Measurements from ENCODE around the gene MYO16.
"Not testable (repeated sequence)": the region's sequence is repeated elsewhere in the genome, so short reads cannot be mapped to it uniquely, and the experiment has no call there.

Gene MYO16

GRCh38 chr13:109206616-109207015 lies 577.2 kb downstream of the MYO16 start:
- no peaks in the 10 kb centered on the region for H3K4me1 ChIP-seq (ENCODE audit: control insufficient read depth, insufficient read depth, low read length)
- no peaks in the 10 kb centered on the region for H3K9me3 ChIP-seq (ENCODE audit: control insufficient read depth, insufficient read depth, low read length)
- H3K27me3 ChIP-seq (ENCODE audit: control insufficient read depth, insufficient read depth, low read length): no peaks in the 10 kb centered on the region
- H3K27ac ChIP-seq (ENCODE audit: low read depth, low read length): no peak overlapping the region
- H3K9ac ChIP-seq (ENCODE audit: low read depth, low read length): no peak overlapping the region
- H3K36me3 ChIP-seq (ENCODE audit: control insufficient read depth, insufficient read depth, low read length): no peaks in the 10 kb centered on the region
- H3K4me3 ChIP-seq (ENCODE audit: low read depth, low read length): no peak overlapping the region

- no peaks in the 10 kb centered on the region for H3K36me3 ChIP-seq (ENCODE audit: control insufficient read depth, insufficient read depth, low read length)
Observed at GRCh38 chr13:109207622-109208021, 578.2 kb downstream of the MYO16 start.

GRCh38 chr13:109208522-109208921 lies 579.1 kb downstream of the MYO16 start:
- H3K4me1 ChIP-seq (ENCODE audit: control insufficient read depth, insufficient read depth, low read length): no peaks in the 10 kb centered on the region
- no peak overlapping the region for H3K27ac ChIP-seq (ENCODE audit: low read depth, low read length)
- H3K4me3 ChIP-seq (ENCODE audit: low read depth, low read length): no peak overlapping the region
- no peaks in the 10 kb centered on the region for H3K36me3 ChIP-seq (ENCODE audit: control insufficient read depth, insufficient read depth, low read length)
- H3K9me3 ChIP-seq (ENCODE audit: control insufficient read depth, insufficient read depth, low read length): no peaks in the 10 kb centered on the region
- no peaks in the 10 kb centered on the region for H3K27me3 ChIP-seq (ENCODE audit: control insufficient read depth, insufficient read depth, low read length)
- no peak overlapping the region for H3K9ac ChIP-seq (ENCODE audit: low read depth, low read length)

More at GRCh38 chr13:109207622-109208021, 578.2 kb downstream of the MYO16 start:
- H3K27me3 ChIP-seq (ENCODE audit: control insufficient read depth, insufficient read depth, low read length): no peaks in the 10 kb centered on the region
- H3K9ac ChIP-seq (ENCODE audit: low read depth, low read length): no peak overlapping the region
- H3K4me3 ChIP-seq (ENCODE audit: low read depth, low read length): no peak overlapping the region
- H3K4me1 ChIP-seq (ENCODE audit: control insufficient read depth, insufficient read depth, low read length): no peaks in the 10 kb centered on the region
- no peaks in the 10 kb centered on the region for H3K9me3 ChIP-seq (ENCODE audit: control insufficient read depth, insufficient read depth, low read length)
- no peak overlapping the region for H3K27ac ChIP-seq (ENCODE audit: low read depth, low read length)

- Histone ChIP-seq H3K36me3 (ENCODE audit: control insufficient read depth, insufficient read depth, low read length) (no peaks in the 10 kb centered on the region), H3K27ac (ENCODE audit: low read depth, low read length) (no peak overlapping the region), H3K9me3 (ENCODE audit: control insufficient read depth, insufficient read depth, low read length) (no peaks in the 10 kb centered on the region), H3K9ac (ENCODE audit: low read depth, low read length) (no peak overlapping the region), H3K4me3 (ENCODE audit: low read depth, low read length) (no peak overlapping the region), H3K27me3 (ENCODE audit: control insufficient read depth, insufficient read depth, low read length) (no peaks in the 10 kb centered on the region), H3K4me1 (ENCODE audit: control insufficient read depth, insufficient read depth, low read length) (no peaks in the 10 kb centered on the region)
Observed at GRCh38 chr13:109209526-109209925, 580.1 kb downstream of the MYO16 start.

- Histone ChIP-seq H3K27ac (ENCODE audit: low read depth, low read length) (no peak overlapping the region), H3K27me3 (ENCODE audit: control insufficient read depth, insufficient read depth, low read length) (no peaks in the 10 kb centered on the region), H3K9me3 (ENCODE audit: control insufficient read depth, insufficient read depth, low read length) (no peaks in the 10 kb centered on the region), H3K36me3 (ENCODE audit: control insufficient read depth, insufficient read depth, low read length) (no peaks in the 10 kb centered on the region), H3K4me1 (ENCODE audit: control insufficient read depth, insufficient read depth, low read length) (no peaks in the 10 kb centered on the region), H3K9ac (ENCODE audit: low read depth, low read length) (no peak overlapping the region), H3K4me3 (ENCODE audit: low read depth, low read length) (no peak overlapping the region)
Observed at GRCh38 chr13:109211616-109212015, 582.2 kb downstream of the MYO16 start.

GRCh38 chr13:109212650-109213049 lies 583.2 kb downstream of the MYO16 start:
- no peaks in the 10 kb centered on the region for H3K27me3 ChIP-seq (ENCODE audit: control insufficient read depth, insufficient read depth, low read length)
- no peaks in the 10 kb centered on the region for H3K36me3 ChIP-seq (ENCODE audit: control insufficient read depth, insufficient read depth, low read length)
- H3K27ac ChIP-seq (ENCODE audit: low read depth, low read length): no peak overlapping the region
- H3K4me1 ChIP-seq (ENCODE audit: control insufficient read depth, insufficient read depth, low read length): no peaks in the 10 kb centered on the region
- H3K9me3 ChIP-seq (ENCODE audit: control insufficient read depth, insufficient read depth, low read length): no peaks in the 10 kb centered on the region
- H3K9ac ChIP-seq (ENCODE audit: low read depth, low read length): no peak overlapping the region
- H3K4me3 ChIP-seq (ENCODE audit: low read depth, low read length): no peak overlapping the region

GRCh38 chr13:109213714-109214113 lies 584.3 kb downstream of the MYO16 start:
- H3K9me3 ChIP-seq (ENCODE audit: control insufficient read depth, insufficient read depth, low read length): no peaks in the 10 kb centered on the region
- no peaks in the 10 kb centered on the region for H3K27me3 ChIP-seq (ENCODE audit: control insufficient read depth, insufficient read depth, low read length)
- H3K9ac ChIP-seq (ENCODE audit: low read depth, low read length): no peak overlapping the region
- H3K4me3 ChIP-seq (ENCODE audit: low read depth, low read length): no peak overlapping the region
- H3K4me1 ChIP-seq (ENCODE audit: control insufficient read depth, insufficient read depth, low read length): no peaks in the 10 kb centered on the region
- no peak overlapping the region for H3K27ac ChIP-seq (ENCODE audit: low read depth, low read length)
- H3K36me3 ChIP-seq (ENCODE audit: control insufficient read depth, insufficient read depth, low read length): no peaks in the 10 kb centered on the region

GRCh38 chr13:109214393-109214792 lies 585.0 kb downstream of the MYO16 start:
- H3K4me3 ChIP-seq (ENCODE audit: low read depth, low read length): no peak overlapping the region
- H3K27me3 ChIP-seq (ENCODE audit: control insufficient read depth, insufficient read depth, low read length): no peaks in the 10 kb centered on the region
- no peak overlapping the region for H3K9ac ChIP-seq (ENCODE audit: low read depth, low read length)
- H3K9me3 ChIP-seq (ENCODE audit: control insufficient read depth, insufficient read depth, low read length): no peaks in the 10 kb centered on the region
- no peaks in the 10 kb centered on the region for H3K4me1 ChIP-seq (ENCODE audit: control insufficient read depth, insufficient read depth, low read length)
- H3K36me3 ChIP-seq (ENCODE audit: control insufficient read depth, insufficient read depth, low read length): no peaks in the 10 kb centered on the region
- no peak overlapping the region for H3K27ac ChIP-seq (ENCODE audit: low read depth, low read length)

- H3K4me1 ChIP-seq (ENCODE audit: control insufficient read depth, insufficient read depth, low read length): no peaks in the 10 kb centered on the region
- H3K27me3 ChIP-seq (ENCODE audit: control insufficient read depth, insufficient read depth, low read length): no peaks in the 10 kb centered on the region
- H3K4me3 ChIP-seq (ENCODE audit: low read depth, low read length): no peak overlapping the region
- H3K9ac ChIP-seq (ENCODE audit: low read depth, low read length): no peak overlapping the region
- H3K27ac ChIP-seq (ENCODE audit: low read depth, low read length): no peak overlapping the region
- no peaks in the 10 kb centered on the region for H3K36me3 ChIP-seq (ENCODE audit: control insufficient read depth, insufficient read depth, low read length)
- no peaks in the 10 kb centered on the region for H3K9me3 ChIP-seq (ENCODE audit: control insufficient read depth, insufficient read depth, low read length)
Observed at GRCh38 chr13:109215377-109215776, 586.0 kb downstream of the MYO16 start.

- not testable (repeated sequence) for H3K36me3 ChIP-seq (ENCODE audit: control insufficient read depth, insufficient read depth, low read length); H3K27me3 ChIP-seq (ENCODE audit: control insufficient read depth, insufficient read depth, low read length); H3K9me3 ChIP-seq (ENCODE audit: control insufficient read depth, insufficient read depth, low read length); H3K4me1 ChIP-seq (ENCODE audit: control insufficient read depth, insufficient read depth, low read length); H3K4me3 ChIP-seq (ENCODE audit: low read depth, low read length); H3K27ac ChIP-seq (ENCODE audit: low read depth, low read length); H3K9ac ChIP-seq (ENCODE audit: low read depth, low read length)
Observed at GRCh38 chr13:109217510-109217909, 588.1 kb downstream of the MYO16 start.

- H3K9me3 ChIP-seq (ENCODE audit: control insufficient read depth, insufficient read depth, low read length): no peaks in the 10 kb centered on the region; the same call in 1 of the 2 replicates
- H3K4me1 ChIP-seq (ENCODE audit: control insufficient read depth, insufficient read depth, low read length): no peaks in the 10 kb centered on the region
- no peak overlapping the region for H3K4me3 ChIP-seq (ENCODE audit: low read depth, low read length)
- H3K27ac ChIP-seq (ENCODE audit: low read depth, low read length): no peak overlapping the region
- H3K27me3 ChIP-seq (ENCODE audit: control insufficient read depth, insufficient read depth, low read length): no peaks in the 10 kb centered on the region
- H3K9ac ChIP-seq (ENCODE audit: low read depth, low read length): no peak overlapping the region
- no peaks in the 10 kb centered on the region for H3K36me3 ChIP-seq (ENCODE audit: control insufficient read depth, insufficient read depth, low read length)
Observed at GRCh38 chr13:109220631-109221030, 591.2 kb downstream of the MYO16 start.

GRCh38 chr13:109224033-109224432 lies 594.6 kb downstream of the MYO16 start:
- H3K4me1 ChIP-seq (ENCODE audit: control insufficient read depth, insufficient read depth, low read length): no peaks in the 10 kb centered on the region
- H3K9me3 ChIP-seq (ENCODE audit: control insufficient read depth, insufficient read depth, low read length): no peaks in the 10 kb centered on the region; the same call in 1 of the 2 replicates
- H3K9ac ChIP-seq (ENCODE audit: low read depth, low read length): no peak overlapping the region
- H3K36me3 ChIP-seq (ENCODE audit: control insufficient read depth, insufficient read depth, low read length): no peaks in the 10 kb centered on the region
- no peak overlapping the region for H3K4me3 ChIP-seq (ENCODE audit: low read depth, low read length)
- H3K27me3 ChIP-seq (ENCODE audit: control insufficient read depth, insufficient read depth, low read length): no peaks in the 10 kb centered on the region
- H3K27ac ChIP-seq (ENCODE audit: low read depth, low read length): no peak overlapping the region
